GM19397 (cell line): ENCODE data around the gene ITGA11.
A peak's percentile ranks its signal among the peaks of the same experiment; 100 is the strongest.

ENCODE experiments used
- ATAC-seq: cut with Tn5 transposase; IDR thresholded peaks from one replicate; pipeline ENCODE4 v1.9.1; 2021; ENCODE audit warnings: mild to moderate bottlenecking, moderate library complexity; ENCODE audit not compliant: unreplicated experiment

Gene ITGA11

DNA sequence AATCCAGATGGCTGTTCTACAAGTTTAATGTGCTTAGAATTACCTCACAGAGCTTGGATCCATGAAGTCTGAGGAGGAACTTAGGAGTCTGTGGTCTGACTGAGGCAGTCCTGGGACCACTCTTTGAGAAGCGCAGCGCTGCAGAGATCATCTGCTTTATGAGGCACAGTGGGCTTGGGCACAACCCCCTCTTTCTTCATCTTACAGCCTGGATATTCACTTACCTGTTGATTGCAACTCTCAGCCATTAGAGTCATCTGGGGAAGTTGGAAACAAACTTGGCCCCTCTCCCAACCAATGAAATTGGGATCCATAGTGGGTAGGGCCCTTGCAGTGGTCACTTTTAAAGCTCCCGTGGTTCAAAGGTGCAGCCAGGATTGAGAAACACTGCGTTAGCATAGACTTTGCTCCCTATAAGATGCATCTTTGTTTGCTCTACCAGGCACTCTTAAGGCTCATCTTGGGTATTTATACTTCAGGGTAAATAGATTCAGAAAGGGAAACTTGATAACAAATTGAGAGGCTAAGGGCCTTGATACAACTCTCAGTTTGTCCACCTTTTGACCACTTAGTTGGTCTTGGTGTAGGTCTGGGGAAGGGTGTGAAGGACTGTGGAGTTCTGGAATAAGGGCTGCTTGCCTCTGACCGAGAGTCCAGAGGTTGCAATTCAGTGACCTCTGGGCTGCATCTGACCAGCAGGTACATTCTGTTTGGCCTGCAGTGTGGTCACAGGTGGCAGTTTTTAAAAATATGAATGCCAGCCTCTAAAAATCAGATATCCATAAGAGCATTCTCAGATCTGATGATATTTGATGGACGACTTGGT lies 131.6 kb downstream of the ITGA11 start:
- no peak for ATAC-seq

DNA sequence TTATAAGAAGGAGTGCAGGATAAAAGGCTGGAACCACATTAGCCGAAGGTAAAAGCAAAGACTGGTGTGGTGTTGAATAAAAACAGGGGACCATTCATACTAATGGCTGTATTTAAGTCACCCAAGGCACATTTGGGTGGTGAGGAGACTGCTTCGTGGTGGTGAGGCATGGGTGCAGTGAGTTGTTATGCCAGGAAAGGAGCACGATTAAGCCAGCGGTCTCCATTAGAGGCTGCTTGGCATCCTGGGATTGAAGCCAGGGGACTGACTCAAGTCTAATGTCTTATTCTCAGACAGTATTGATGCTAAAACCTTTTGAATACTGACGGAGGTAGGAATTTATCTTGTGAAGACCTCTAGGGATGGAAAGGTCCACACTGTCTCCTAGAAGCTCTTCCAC lies 132.5 kb downstream of the ITGA11 start:
- ATAC-seq, result no peak

DNA sequence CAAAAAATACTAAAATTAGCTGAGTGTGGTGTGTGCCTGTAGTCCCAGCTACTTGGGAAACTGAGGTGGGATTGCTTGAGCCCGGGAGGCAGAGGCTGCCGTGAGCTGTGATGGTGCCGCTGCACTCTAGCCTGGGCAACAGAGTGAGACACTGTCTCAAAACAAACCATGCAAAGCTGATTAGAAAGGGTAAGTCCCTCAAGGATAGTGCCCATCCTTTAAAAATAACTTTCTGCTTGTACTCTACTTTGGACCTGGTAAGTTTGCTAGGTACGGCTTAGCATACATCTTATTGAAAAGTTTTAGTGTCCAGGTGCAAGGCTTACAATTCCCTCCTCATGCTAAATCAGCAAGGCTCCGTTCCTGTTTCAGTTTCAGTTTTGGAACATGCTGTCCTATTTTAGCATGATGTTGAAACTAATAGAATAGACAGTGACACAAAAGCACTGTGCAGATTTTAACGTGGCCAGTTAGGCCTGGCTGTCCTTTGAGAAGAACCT lies 133.0 kb downstream of the ITGA11 start:
- peak; percentile 75 for ATAC-seq

DNA sequence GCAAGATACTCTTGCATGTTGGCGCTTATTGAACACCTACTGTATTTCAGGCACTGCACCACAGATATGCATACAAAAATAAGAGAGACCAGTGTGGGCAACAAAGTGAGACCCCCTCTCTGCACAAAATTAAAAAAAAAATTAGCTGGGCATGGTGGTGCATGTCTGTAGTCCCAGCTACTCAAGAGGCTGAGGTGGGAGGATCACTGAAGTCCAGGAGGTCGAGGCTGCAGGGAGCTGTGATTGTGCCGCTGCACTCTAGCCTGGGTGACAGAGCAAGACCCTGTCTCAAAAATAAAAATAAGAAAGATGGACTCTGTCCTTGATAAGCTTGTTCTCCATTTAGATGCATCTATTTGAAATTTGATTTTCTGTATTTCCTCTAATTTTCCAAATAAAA lies 133.6 kb downstream of the ITGA11 start:
- ATAC-seq, result no peak

- ATAC-seq, result no peak
Observed at GRCh38 chr15:68295014-68295805, 136.8 kb downstream of the ITGA11 start.

GRCh38 chr15:68292967-68293366 lies 139.0 kb downstream of the ITGA11 start:
- ATAC-seq, result no peak

GRCh38 chr15:68292157-68292781 lies 139.7 kb downstream of the ITGA11 start:
- ATAC-seq, result no peak

- ATAC-seq, result no peak
Observed at GRCh38 chr15:68290715-68291114, 141.2 kb downstream of the ITGA11 start.

DNA sequence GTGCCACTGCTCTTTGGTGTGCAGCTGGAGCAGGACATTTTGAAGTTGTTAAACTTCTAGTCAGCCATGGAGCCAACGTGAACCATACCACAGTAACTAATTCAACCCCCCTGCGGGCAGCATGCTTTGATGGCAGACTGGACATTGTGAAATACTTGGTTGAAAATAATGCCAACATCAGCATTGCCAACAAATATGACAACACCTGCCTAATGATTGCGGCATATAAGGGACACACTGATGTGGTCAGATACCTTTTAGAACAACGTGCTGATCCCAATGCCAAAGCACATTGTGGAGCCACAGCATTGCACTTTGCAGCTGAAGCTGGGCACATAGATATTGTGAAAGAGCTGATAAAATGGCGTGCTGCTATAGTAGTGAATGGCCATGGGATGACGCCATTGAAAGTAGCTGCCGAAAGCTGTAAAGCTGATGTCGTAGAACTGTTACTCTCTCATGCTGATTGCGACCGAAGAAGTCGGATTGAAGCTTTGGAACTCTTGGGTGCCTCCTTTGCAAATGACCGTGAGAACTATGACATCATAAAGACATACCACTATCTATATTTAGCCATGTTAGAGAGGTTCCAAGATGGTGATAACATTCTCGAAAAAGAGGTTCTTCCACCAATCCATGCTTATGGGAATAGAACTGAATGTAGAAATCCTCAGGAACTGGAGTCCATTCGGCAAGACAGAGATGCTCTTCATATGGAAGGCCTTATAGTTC lies 142.2 kb downstream of the ITGA11 start:
- no peak for ATAC-seq

DNA sequence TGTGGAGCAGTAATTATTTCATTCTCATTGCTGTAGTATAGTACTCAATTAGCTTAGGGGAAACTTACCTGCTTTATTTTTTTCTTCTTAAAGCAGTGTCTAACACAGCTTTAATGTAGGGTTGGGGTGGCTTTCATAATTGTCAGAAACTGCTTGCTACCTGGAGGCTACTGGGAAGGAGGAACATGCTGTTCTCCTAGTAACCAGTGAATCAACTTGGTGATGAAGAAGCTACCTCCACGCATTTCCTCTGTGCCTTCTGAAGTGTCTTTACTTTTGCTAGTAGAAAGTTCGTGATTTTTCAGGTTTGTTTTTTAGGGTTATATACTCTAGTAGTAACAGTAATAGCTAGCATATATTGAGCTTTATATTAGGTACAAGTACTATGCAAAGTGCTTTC lies 142.9 kb downstream of the ITGA11 start:
- no peak for ATAC-seq

- no peak for ATAC-seq
Observed at GRCh38 chr15:68286256-68286655, 145.7 kb downstream of the ITGA11 start.

- ATAC-seq, result no peak
Observed at GRCh38 chr15:68285259-68285980, 146.5 kb downstream of the ITGA11 start.

- no peak for ATAC-seq
Observed at GRCh38 chr15:68284616-68285258, 147.2 kb downstream of the ITGA11 start.

- ATAC-seq, result no peak
Observed at GRCh38 chr15:68283401-68283800, 148.6 kb downstream of the ITGA11 start.

- ATAC-seq, result no peak
Observed at GRCh38 chr15:68281008-68281407, 151.0 kb downstream of the ITGA11 start.

DNA sequence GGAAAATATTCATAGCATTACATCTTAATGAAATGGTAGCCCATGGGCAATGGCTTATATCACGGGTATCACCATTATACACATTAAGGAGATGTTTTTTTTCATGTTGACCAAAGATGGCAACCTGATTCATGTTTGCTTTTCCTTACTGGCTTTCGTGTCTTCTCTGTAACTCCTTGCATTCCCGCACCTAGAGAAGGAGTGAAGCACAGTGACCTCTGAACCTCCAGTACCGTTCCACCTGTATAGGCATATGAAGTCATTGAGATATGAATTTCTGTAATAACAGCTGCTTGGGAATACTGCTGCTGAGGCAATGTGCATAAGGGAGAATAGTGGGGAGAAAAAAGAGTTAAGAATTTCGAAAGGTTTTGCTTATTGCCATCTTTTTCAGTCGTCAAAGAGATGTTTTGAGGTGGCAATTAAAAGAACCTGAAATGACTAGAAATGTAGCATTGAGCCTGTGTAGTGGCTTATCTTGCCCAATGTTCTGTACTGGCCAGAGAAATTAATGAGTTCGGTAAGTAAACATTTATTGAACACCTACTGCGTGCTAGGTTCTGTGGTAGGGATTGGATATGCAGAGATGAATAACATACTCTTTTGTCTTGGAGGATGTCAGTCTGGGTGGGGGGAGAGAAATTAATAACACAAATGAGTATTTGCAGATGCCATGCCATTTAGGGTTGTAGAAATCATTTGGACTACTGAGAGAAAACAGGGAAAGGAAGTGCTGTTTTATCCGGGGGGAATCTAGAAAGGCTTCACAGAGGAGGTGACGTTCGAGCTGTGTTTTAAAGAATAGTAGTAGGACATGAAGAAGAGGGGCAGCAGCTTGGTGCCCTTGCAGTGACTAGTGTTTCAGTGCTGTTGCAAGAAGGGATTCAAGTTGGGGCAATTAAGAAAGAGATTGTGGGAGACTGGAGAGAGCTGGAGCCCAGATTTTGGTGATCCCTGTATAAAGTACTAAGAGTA lies 151.9 kb downstream of the ITGA11 start:
- no peak for ATAC-seq

- ATAC-seq, result no peak
Observed at GRCh38 chr15:68278595-68279405, 153.2 kb downstream of the ITGA11 start.

GRCh38 chr15:68278345-68278594 lies 153.7 kb downstream of the ITGA11 start:
- no peak for ATAC-seq
